ENCODE measurements around the gene CTNNA1. TPM values are rescaled to one million over a fixed set of nuclear protein-coding genes. Genes with fewer than 3 reads are reported as not detected.

Gene CTNNA1
- total and polyA plus RNA-seq, 8 donors, result 53.9 to 193 (median 108) TPM

- intact Hi-C loops (cut with DNase I), result no loop called here
- WGBS, 2 donors, result 75% methylated on average over 4 of the region's 4 CpGs
- no peak for TF ChIP-seq CTCF (IDR thresholded peaks at IDR 0.05)
- no peaks in the 10 kb centered on the region for H3K27me3 ChIP-seq
- H3K4me3 ChIP-seq, result no peak overlapping the region
- no peaks in the 10 kb centered on the region for H3K9me3 ChIP-seq
- H3K27ac ChIP-seq, result no peak overlapping the region
- peaks cover 0 to 13% (median 13%) of the 10 kb centered on the region in 3 donors for H3K4me1 ChIP-seq
- peaks cover 5 to 63% (median 44%) of the 10 kb centered on the region in 3 donors for H3K36me3 ChIP-seq
- DNase-seq (no peak), ATAC-seq (no peak), FAIRE-seq (no peak)
These were observed 176.3 kb downstream of the CTNNA1 start for GRCh38 chr5:138929571-138929955.

- Histone ChIP-seq H3K27me3 (no peaks in the 10 kb centered on the region), H3K4me3 (no peak overlapping the region), H3K9me3 (no peaks in the 10 kb centered on the region), H3K27ac (no peak overlapping the region), H3K4me1 (peaks cover 0 to 13% (median 13%) of the 10 kb centered on the region in 3 donors), H3K36me3 (peaks cover 5 to 53% (median 34%) of the 10 kb centered on the region in 3 donors)
- ATAC-seq (no peak), DNase-seq (no peak), FAIRE-seq (no peak)
- intact Hi-C loops (cut with DNase I), result no loop called here
- no peak for TF ChIP-seq CTCF (IDR thresholded peaks at IDR 0.05)
- WGBS, 2 donors, result 80 to 89% methylated on average over 10 of the region's 10 CpGs
These were observed 177.3 kb downstream of the CTNNA1 start for GRCh38 chr5:138930371-138931097.

- Histone ChIP-seq H3K27ac (no peak overlapping the region), H3K4me1 (peaks cover 0 to 13% (median 13%) of the 10 kb centered on the region in 3 donors), H3K36me3 (peaks cover 5 to 42% (median 31%) of the 10 kb centered on the region in 3 donors), H3K27me3 (no peaks in the 10 kb centered on the region), H3K4me3 (no peak overlapping the region), H3K9me3 (no peaks in the 10 kb centered on the region)
- WGBS, 2 donors, result 70% methylated on average over 20 of the region's 20 CpGs
- ATAC-seq (no peak), DNase-seq (peak in 1 of 6 donors; percentile 53), FAIRE-seq (no peak)
- intact Hi-C loops (cut with DNase I), result no loop called here
- TF ChIP-seq CTCF (IDR thresholded peaks at IDR 0.05), result no peak
These were observed 179.1 kb downstream of the CTNNA1 start for GRCh38 chr5:138932171-138932810.

GRCh38 chr5:138933522-138934290 is 180.5 kb downstream of the CTNNA1 start:
- H3K27me3 ChIP-seq, result no peaks in the 10 kb centered on the region
- TF ChIP-seq CTCF (IDR thresholded peaks at IDR 0.05), result no peak
- H3K36me3 ChIP-seq, result peaks cover 5 to 42% (median 31%) of the 10 kb centered on the region in 3 donors
- 83 to 89% methylated on average over 18 of the region's 18 CpGs for WGBS, 2 donors
- no peak overlapping the region for H3K27ac ChIP-seq
- no peaks in the 10 kb centered on the region for H3K9me3 ChIP-seq
- no peak overlapping the region for H3K4me3 ChIP-seq
- no peak for ATAC-seq
- peak in 1 of 6 donors; percentile 62 for DNase-seq
- no peak for FAIRE-seq
- H3K4me1 ChIP-seq, result peaks cover 0 to under 1% (median 0%) of the 10 kb centered on the region in 3 donors
- intact Hi-C loops (cut with DNase I), result no loop called here

Data from pancreas (tissue), 10 donors.